Naive thymus-derived CD8-positive, alpha-beta T cell (primary cell): ENCODE results near the gene AFG1L. TPM values are rescaled to one million over a fixed set of nuclear protein-coding genes. Genes with fewer than 3 reads are reported as not detected.
A peak's percentile ranks its signal among the peaks of the same experiment; 100 is the strongest.
"Not testable (repeated sequence)": the region's sequence is repeated elsewhere in the genome, so short reads cannot be mapped to it uniquely, and the experiment has no call there.

Source experiments
- ATAC-seq, 2 donors: fragments of 150-1000 bp; cut with Tn5 transposase in 1 of 2; sonication (Bioruptor Pico), chemical (Tn5 transposase) in 1 of 2; 1 replicate in 1 of 2; 2 replicates in 1 of 2; pipeline ENCODE4 v1.10.0; 2021; ENCODE audit warnings: mild to moderate bottlenecking in 2 of 2, moderate library complexity in 2 of 2
- POLR2A ChIA-PET: fragments of 350-600 bp; sonication (Branson Sonifier 250); formaldehyde crosslinking; loops from one replicate; lab custom pipeline; 2021; ENCODE audit warnings: antibody characterized with exemption; lab: Charles Lee
- DNase-seq, 10 donors: peaks; one replicate each; pipeline versions ENCODE4 v3.0.0 to v3.0.0-alpha.2; 2020 to 2022
- H3K27ac Mint-ChIP-seq, 10 donors: one replicate each; pipeline ENCODE4 v1.8.0; 2020 to 2022; ENCODE audit warnings: mild to moderate bottlenecking in 10 of 10, mixed read lengths in 10 of 10, moderate library complexity in 4 of 10, inconsistent platforms in 1 of 10
- H3K27me3 Mint-ChIP-seq, 5 donors: one replicate each; pipeline ENCODE4 v1.8.0; 2021 to 2022; ENCODE audit warnings: mixed read lengths in 5 of 5
- H3K36me3 Mint-ChIP-seq, 3 donors: one replicate each; pipeline ENCODE4 v1.8.0; 2020 to 2022; ENCODE audit warnings: mixed read lengths in 3 of 3, mild to moderate bottlenecking in 2 of 3, inconsistent platforms in 1 of 3
- H3K4me1 Mint-ChIP-seq, 4 donors: one replicate each; pipeline ENCODE4 v1.8.0; 2021 to 2022; ENCODE audit warnings: mixed read lengths in 4 of 4
- H3K4me3 Mint-ChIP-seq, 10 donors: one replicate each; pipeline ENCODE4 v1.8.0; 2020 to 2022; ENCODE audit warnings: mild to moderate bottlenecking in 10 of 10, mixed read lengths in 10 of 10, moderate library complexity in 6 of 10, inconsistent platforms in 1 of 10
- H3K9me3 Mint-ChIP-seq, 9 donors: one replicate each; pipeline ENCODE4 v1.8.0; 2020 to 2022; ENCODE audit warnings: mixed read lengths in 9 of 9, mild to moderate bottlenecking in 3 of 9, inconsistent platforms in 1 of 9, moderate library complexity in 1 of 9
- polyA plus RNA-seq, 3 donors: library from polyadenylated mRNA; unstranded; fragments of 300-500 nt; fragmentation: Illumina TruSeq; gene quantifications; one replicate each; pipeline ENCODE4 v1.2.3, GENCODE V29; 2021
- total RNA-seq, 8 experiments: library from RNA in 2 of 8; stranded (reverse) in 2 of 8; gene quantifications; one replicate each; pipeline ENCODE4 v1.2.3 and lab custom pipeline; 2021 to 2026

AFG1L gene
- total and polyA plus RNA-seq, 5 experiments from 2014 or later = 2.8 to 8.7 (median 4.4) TPM

DNA sequence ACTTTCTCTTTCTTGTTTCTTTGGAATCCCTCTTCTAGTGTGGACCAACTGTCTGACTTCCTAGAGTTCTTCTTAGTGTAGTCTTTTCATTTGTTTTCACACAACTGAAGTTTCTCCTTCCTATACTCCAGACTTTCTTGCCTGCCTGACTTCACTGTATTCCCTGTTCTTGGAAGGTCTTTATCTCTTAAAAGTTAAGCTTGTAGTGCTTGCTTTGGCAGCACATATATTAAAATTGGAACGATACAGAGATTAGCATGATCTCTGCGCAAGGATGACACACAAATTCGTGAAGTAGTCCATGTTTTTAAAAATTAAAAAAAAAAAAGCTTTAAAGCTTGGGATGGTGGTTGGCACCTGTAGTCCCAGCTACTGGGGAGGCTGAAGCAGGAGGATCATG is 2.3 kb upstream of the AFG1L start:
- ATAC-seq, H3K9me3 Mint-ChIP-seq, H3K36me3 Mint-ChIP-seq, H3K27me3 Mint-ChIP-seq, DNase-seq, POLR2A ChIA-PET: not testable (repeated sequence)
- H3K4me3 Mint-ChIP-seq = peak overlapping the region in 3 of 10 donors; percentile 5 to 65 (median 11)
- H3K4me1 Mint-ChIP-seq = peaks cover 9 to 20% (median 17%) of the 10 kb centered on the region in 4 donors
- peak overlapping the region in 4 of 10 donors; percentile 13 to 47 (median 41) for H3K27ac Mint-ChIP-seq

DNA sequence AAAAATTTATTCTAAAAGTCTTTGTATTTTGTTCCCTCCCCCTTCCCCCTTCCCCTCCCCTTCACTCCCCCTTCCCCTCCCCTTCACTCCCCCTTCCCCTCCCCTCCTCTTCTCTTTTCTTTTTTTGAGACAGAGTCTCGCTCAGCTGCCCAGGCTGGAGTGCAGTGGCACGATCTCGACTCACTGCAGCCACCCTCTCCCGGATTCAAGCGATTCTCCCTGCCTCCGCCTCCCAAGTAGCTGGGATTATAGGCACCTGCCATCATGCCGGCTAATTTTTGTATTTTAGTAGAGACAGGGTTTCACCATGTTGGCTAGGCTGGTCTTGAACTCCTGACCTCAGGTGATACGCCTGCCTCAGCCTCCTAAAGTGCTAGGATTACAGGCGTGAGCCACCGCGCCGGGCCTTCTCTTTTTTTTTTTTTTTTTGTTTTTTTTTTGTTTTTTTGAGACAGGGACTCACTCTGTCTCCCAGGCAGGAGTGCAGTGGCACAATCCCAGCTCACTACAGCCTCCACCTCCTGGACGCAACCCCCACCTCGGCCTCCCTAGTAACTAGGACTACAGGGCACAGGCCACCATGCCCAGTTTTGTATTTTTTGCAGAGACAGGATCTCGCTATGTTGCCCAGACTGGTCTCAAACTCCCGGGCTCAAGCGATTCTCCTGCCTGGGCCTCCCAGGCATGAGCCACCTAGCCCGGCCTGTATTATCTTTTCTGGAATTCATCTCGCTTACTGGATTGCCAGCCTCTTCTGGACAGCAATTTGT is 1.1 kb upstream of the AFG1L start:
- POLR2A ChIA-PET = interaction anchor here (0.6 to 4.3 kb wide), 3 partner anchors 33 to 801 kb away, joined by 3 to 36 read pairs (median 5); partner anchors contain the start of genes SESN1 and SNX3
- DNase-seq (no peak), ATAC-seq (no peak)
- H3K4me3 Mint-ChIP-seq = peak overlapping the region; percentile 90 to 99 (median 98)
- H3K9me3 Mint-ChIP-seq = no peaks in the 10 kb centered on the region
- peaks cover 9 to 24% (median 21%) of the 10 kb centered on the region in 4 donors for H3K4me1 Mint-ChIP-seq
- peaks cover 0 to 6% (median 0%) of the 10 kb centered on the region in 3 donors for H3K36me3 Mint-ChIP-seq
- no peaks in the 10 kb centered on the region for H3K27me3 Mint-ChIP-seq
- peak overlapping the region; percentile 98 to 100 (median 99) for H3K27ac Mint-ChIP-seq

DNA sequence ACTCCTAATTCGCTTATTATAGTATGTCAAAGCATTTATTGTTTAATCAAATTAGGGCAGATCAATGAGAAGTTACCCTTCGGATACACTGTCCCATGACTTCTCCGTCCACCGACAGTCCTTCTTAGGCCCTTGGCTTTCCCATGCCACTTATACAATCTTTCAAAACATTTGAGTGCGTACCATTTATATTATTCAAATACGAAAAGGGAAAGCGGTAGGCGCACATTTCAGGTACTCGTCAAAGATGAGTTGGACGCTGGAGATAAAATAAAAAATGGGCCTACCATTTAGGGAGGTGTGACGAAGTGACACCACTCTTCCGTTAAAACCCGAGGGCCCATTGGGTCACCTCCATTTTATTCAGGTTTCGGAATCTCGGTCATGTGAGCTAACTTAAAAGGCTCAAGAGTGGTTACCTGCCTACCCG is 542 bp upstream of the AFG1L start:
- peak; percentile 56 to 60 for ATAC-seq
- Mint-ChIP-seq H3K36me3 (peaks cover 0 to 6% (median 0%) of the 10 kb centered on the region in 3 donors), H3K4me1 (peaks cover 9 to 26% (median 23%) of the 10 kb centered on the region in 4 donors), H3K27ac (peak overlapping the region; percentile 98 to 100 (median 99)), H3K27me3 (no peaks in the 10 kb centered on the region), H3K4me3 (peak overlapping the region; percentile 90 to 99 (median 98)), H3K9me3 (no peaks in the 10 kb centered on the region)
- POLR2A ChIA-PET = interaction anchor here (0.6 to 4.3 kb wide), 6 partner anchors 13 to 800 kb away, joined by 3 to 36 read pairs (median 4); partner anchors contain the start of genes SESN1 and SNX3
- no peak for DNase-seq

DNA sequence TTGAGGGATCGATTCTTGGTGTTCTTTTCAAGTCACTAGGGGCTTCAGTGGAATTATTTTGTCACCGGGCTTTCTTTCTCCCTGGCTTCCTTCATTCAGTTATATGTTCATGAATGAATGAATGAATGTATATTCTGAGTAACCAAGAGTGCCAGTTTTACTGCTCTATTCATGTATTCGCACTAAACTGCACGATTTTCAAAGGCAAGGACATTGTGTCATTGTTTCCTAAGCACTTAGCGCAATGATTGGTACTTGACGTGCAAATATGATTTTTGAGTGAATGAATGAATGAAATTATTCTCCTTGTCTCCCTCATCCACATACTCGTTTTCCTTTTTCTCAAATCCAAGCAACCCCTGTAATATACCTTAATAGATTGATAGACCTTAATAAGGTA is 822 bp downstream of the AFG1L start:
- DNase-seq (no peak), ATAC-seq (no peak)
- Mint-ChIP-seq H3K27ac (peak overlapping the region; percentile 98 to 100 (median 99)), H3K4me1 (peaks cover 12 to 31% (median 27%) of the 10 kb centered on the region in 4 donors), H3K36me3 (peaks cover 0 to 6% (median 0%) of the 10 kb centered on the region in 3 donors), H3K27me3 (no peaks in the 10 kb centered on the region), H3K9me3 (no peaks in the 10 kb centered on the region), H3K4me3 (peak overlapping the region; percentile 90 to 99 (median 98))
- POLR2A ChIA-PET = interaction anchor here (0.7 to 4.3 kb wide), 3 partner anchors 29 to 322 kb away, joined by 3 to 36 read pairs (median 3); partner anchors contain the start of gene SNX3

DNA sequence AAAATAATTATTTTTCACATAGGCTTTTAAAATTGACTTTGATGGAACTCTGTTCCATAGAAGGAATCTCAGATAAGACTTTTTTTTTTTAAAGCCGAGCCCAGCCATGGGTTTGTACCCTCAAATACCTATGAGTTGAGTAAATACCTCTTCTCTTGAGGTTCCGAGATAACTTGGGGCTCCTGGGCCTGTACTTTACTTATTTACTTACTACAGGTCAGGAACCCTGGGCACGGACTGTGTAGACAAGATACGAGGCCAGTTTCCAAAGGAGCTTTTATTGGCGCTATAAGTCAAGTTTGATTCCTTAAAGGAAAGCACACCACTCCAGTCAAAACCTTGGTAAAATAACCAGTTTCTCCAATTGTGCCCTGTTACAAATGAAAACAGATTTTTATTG is 7.5 kb downstream of the AFG1L start:
- ATAC-seq (no peak), DNase-seq (no peak)
- no peak overlapping the region for H3K4me3 Mint-ChIP-seq
- H3K4me1 Mint-ChIP-seq = peaks cover 7 to 20% (median 10%) of the 10 kb centered on the region in 4 donors
- POLR2A ChIA-PET = no interaction called here
- H3K27ac Mint-ChIP-seq = no peak overlapping the region
- no peaks in the 10 kb centered on the region for H3K9me3 Mint-ChIP-seq
- no peaks in the 10 kb centered on the region for H3K27me3 Mint-ChIP-seq
- peaks cover 0 to 4% (median 0%) of the 10 kb centered on the region in 3 donors for H3K36me3 Mint-ChIP-seq

GRCh38 chr6:108304646-108305045 is 9.8 kb downstream of the AFG1L start:
- peaks cover 0 to 4% (median 0%) of the 10 kb centered on the region in 3 donors for H3K36me3 Mint-ChIP-seq
- H3K4me3 Mint-ChIP-seq = no peak overlapping the region
- no peaks in the 10 kb centered on the region for H3K9me3 Mint-ChIP-seq
- ATAC-seq (no peak), DNase-seq (no peak)
- H3K27me3 Mint-ChIP-seq = no peaks in the 10 kb centered on the region
- H3K27ac Mint-ChIP-seq = no peak overlapping the region
- H3K4me1 Mint-ChIP-seq = peaks cover 0 to 7% (median 3%) of the 10 kb centered on the region in 4 donors
- POLR2A ChIA-PET = no interaction called here

- ATAC-seq, H3K27me3 Mint-ChIP-seq, POLR2A ChIA-PET, H3K36me3 Mint-ChIP-seq, DNase-seq, H3K4me1 Mint-ChIP-seq, H3K9me3 Mint-ChIP-seq, H3K27ac Mint-ChIP-seq, H3K4me3 Mint-ChIP-seq: not testable (repeated sequence)
Observed at GRCh38 chr6:108308641-108309040, 13.8 kb downstream of the AFG1L start.

DNA sequence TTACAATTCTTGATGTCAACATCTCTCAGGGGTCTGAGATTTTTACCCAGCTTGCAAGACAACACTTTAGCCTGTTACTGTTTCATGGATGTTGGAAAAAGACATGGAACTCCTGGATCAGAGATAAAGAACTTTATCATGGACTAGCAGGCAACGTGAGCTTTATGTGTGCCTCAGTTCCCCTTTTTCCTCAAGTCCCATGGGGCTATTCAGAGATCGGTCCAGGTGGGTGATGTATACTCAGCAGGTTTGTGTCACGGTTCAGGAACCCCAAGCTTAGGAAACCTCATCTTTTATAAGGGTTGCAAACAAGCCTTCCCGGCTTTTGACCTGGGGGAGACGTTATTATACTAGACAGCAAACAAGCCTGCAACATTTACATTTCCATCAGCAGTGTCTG is 15.0 kb downstream of the AFG1L start:
- Mint-ChIP-seq H3K27me3 (no peaks in the 10 kb centered on the region), H3K4me3 (no peak overlapping the region), H3K9me3 (no peaks in the 10 kb centered on the region), H3K36me3 (no peaks in the 10 kb centered on the region), H3K27ac (no peak overlapping the region), H3K4me1 (peaks cover 0 to 6% (median 1%) of the 10 kb centered on the region in 4 donors)
- DNase-seq (no peak), ATAC-seq (no peak)
- POLR2A ChIA-PET = no interaction called here

DNA sequence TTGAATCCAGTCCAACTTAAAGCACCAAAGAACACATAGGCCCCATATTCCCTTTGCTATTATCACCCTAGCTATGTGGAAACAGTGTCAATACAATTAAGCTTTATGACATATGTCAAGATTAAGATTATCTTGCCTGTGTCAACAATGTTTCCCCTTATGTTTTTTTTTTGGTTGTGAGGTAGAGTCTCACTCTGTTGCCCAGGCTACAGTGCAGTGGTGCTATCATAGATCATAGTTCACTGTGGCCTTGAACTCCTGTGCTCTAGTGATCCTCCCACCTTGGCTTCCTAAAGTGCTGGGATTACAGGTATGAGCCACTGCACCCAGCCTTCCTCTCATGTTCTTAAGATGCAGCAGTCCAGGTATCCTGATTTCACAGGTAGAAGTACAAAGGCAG is 17.8 kb downstream of the AFG1L start:
- DNase-seq = no peak
- POLR2A ChIA-PET = no interaction called here
- Mint-ChIP-seq H3K4me1 (peaks cover 0 to 6% (median under 1%) of the 10 kb centered on the region in 4 donors), H3K9me3 (no peaks in the 10 kb centered on the region), H3K27ac (no peak overlapping the region), H3K36me3 (no peaks in the 10 kb centered on the region), H3K27me3 (no peaks in the 10 kb centered on the region), H3K4me3 (no peak overlapping the region)
- no peak for ATAC-seq

- Mint-ChIP-seq H3K36me3 (peaks cover 0 to 23% (median 17%) of the 10 kb centered on the region in 3 donors), H3K27me3 (no peaks in the 10 kb centered on the region), H3K4me3 (no peak overlapping the region), H3K27ac (no peak overlapping the region), H3K4me1 (no peaks in the 10 kb centered on the region), H3K9me3 (no peaks in the 10 kb centered on the region)
- POLR2A ChIA-PET = no interaction called here
- ATAC-seq (no peak), DNase-seq (no peak)
Observed at GRCh38 chr6:108321253-108321747, 26.4 kb downstream of the AFG1L start.

GRCh38 chr6:108322728-108323127 is 27.9 kb downstream of the AFG1L start:
- H3K27ac Mint-ChIP-seq = peak overlapping the region in 1 of 10 donors; percentile 11
- peaks cover 0 to 3% (median 0%) of the 10 kb centered on the region in 9 donors for H3K9me3 Mint-ChIP-seq
- DNase-seq (no peak), ATAC-seq (no peak)
- POLR2A ChIA-PET = no interaction called here
- H3K36me3 Mint-ChIP-seq = peaks cover 8 to 37% (median 27%) of the 10 kb centered on the region in 3 donors
- peaks cover 0 to 1% (median 0%) of the 10 kb centered on the region in 4 donors for H3K4me1 Mint-ChIP-seq
- H3K27me3 Mint-ChIP-seq = no peaks in the 10 kb centered on the region
- no peak overlapping the region for H3K4me3 Mint-ChIP-seq

- ATAC-seq (no peak), DNase-seq (no peak)
- Mint-ChIP-seq H3K4me1 (peaks cover 0 to 1% (median 0%) of the 10 kb centered on the region in 4 donors), H3K27me3 (no peaks in the 10 kb centered on the region), H3K36me3 (peaks cover 9 to 45% (median 34%) of the 10 kb centered on the region in 3 donors), H3K9me3 (peaks cover 0 to 4% (median 0%) of the 10 kb centered on the region in 9 donors), H3K27ac (no peak overlapping the region), H3K4me3 (no peak overlapping the region)
- POLR2A ChIA-PET = no interaction called here
Observed at GRCh38 chr6:108323710-108324466, 29.0 kb downstream of the AFG1L start.
